ENCODE measurements around the gene PRKG2. TPM values are rescaled to one million over a fixed set of nuclear protein-coding genes. Genes with fewer than 3 reads are reported as not detected.

Gene PRKG2
- 0.22 TPM for polyA plus RNA-seq (2013, experiment 1 of 2)
- 0.40 TPM for polyA plus RNA-seq (2013, experiment 2 of 2)

GRCh38 chr4:81214881-81215868, at the start of gene PRKG2:
PRKG2 (minus strand) TSS chr4:81215222; CDS start chr4:81205047, 10,175 bp downstream.
- no peaks in the 10 kb centered on the region for H3K9me3 ChIP-seq (ENCODE audit: control insufficient read depth, low read length)
- H3K36me3 ChIP-seq (ENCODE audit: control insufficient read depth, insufficient read depth, low read length) = no peaks in the 10 kb centered on the region
- H3K4me3 ChIP-seq (ENCODE audit: extremely low read depth, insufficient read depth, low read length, poor library complexity, severe bottlenecking) = peak within 1 kb of the TSS; percentile 36
- peaks cover 8% of the 10 kb centered on the region for H3K4me1 ChIP-seq (ENCODE audit: control insufficient read depth, insufficient read depth, low read length, poor library complexity, severe bottlenecking)
- 0 to 1% methylated on average over 22 to 27 of the region's 75 CpGs for WGBS, 2 experiments (ENCODE audit: insufficient coverage in 2 of 2)
- no peak within 1 kb of the TSS for H3K27ac ChIP-seq (ENCODE audit: low read depth, low read length, severe bottlenecking)

- WGBS, 2 experiments (ENCODE audit: insufficient coverage in 2 of 2) = 72 to 84% methylated on average over 3 to 5 of the region's 10 CpGs
- Histone ChIP-seq H3K36me3 (ENCODE audit: control insufficient read depth, insufficient read depth, low read length) (no peaks in the 10 kb centered on the region), H3K4me1 (ENCODE audit: control insufficient read depth, insufficient read depth, low read length, poor library complexity, severe bottlenecking) (no peaks in the 10 kb centered on the region), H3K9me3 (ENCODE audit: control insufficient read depth, low read length) (no peaks in the 10 kb centered on the region), H3K4me3 (ENCODE audit: extremely low read depth, insufficient read depth, low read length, poor library complexity, severe bottlenecking) (no peak overlapping the region), H3K27ac (ENCODE audit: low read depth, low read length, severe bottlenecking) (no peak overlapping the region)
Observed at GRCh38 chr4:81260443-81261101, 45.5 kb upstream of the PRKG2 start.

- no peak overlapping the region for H3K4me3 ChIP-seq (ENCODE audit: extremely low read depth, insufficient read depth, low read length, poor library complexity, severe bottlenecking)
- no peak overlapping the region for H3K27ac ChIP-seq (ENCODE audit: low read depth, low read length, severe bottlenecking)
- no peaks in the 10 kb centered on the region for H3K4me1 ChIP-seq (ENCODE audit: control insufficient read depth, insufficient read depth, low read length, poor library complexity, severe bottlenecking)
- H3K9me3 ChIP-seq (ENCODE audit: control insufficient read depth, low read length) = no peaks in the 10 kb centered on the region
- H3K36me3 ChIP-seq (ENCODE audit: control insufficient read depth, insufficient read depth, low read length) = no peaks in the 10 kb centered on the region
Observed at GRCh38 chr4:81258841-81259550, 44.0 kb upstream of the PRKG2 start.

GRCh38 chr4:81257816-81258215, 42.8 kb upstream of the PRKG2 start:
- no peaks in the 10 kb centered on the region for H3K4me1 ChIP-seq (ENCODE audit: control insufficient read depth, insufficient read depth, low read length, poor library complexity, severe bottlenecking)
- H3K4me3 ChIP-seq (ENCODE audit: extremely low read depth, insufficient read depth, low read length, poor library complexity, severe bottlenecking) = no peak overlapping the region
- H3K27ac ChIP-seq (ENCODE audit: low read depth, low read length, severe bottlenecking) = no peak overlapping the region
- WGBS, 2 experiments (ENCODE audit: insufficient coverage in 2 of 2) = 83 to 88% methylated on average over 1 to 3 of the region's 3 CpGs
- no peaks in the 10 kb centered on the region for H3K36me3 ChIP-seq (ENCODE audit: control insufficient read depth, insufficient read depth, low read length)
- H3K9me3 ChIP-seq (ENCODE audit: control insufficient read depth, low read length) = no peaks in the 10 kb centered on the region

GRCh38 chr4:81257021-81257420, 42.0 kb upstream of the PRKG2 start:
- 83 to 100% methylated on average over 1 of the region's 1 CpG for WGBS, 2 experiments (ENCODE audit: insufficient coverage in 2 of 2)
- H3K27ac ChIP-seq (ENCODE audit: low read depth, low read length, severe bottlenecking) = no peak overlapping the region
- H3K9me3 ChIP-seq (ENCODE audit: control insufficient read depth, low read length) = no peaks in the 10 kb centered on the region
- no peak overlapping the region for H3K4me3 ChIP-seq (ENCODE audit: extremely low read depth, insufficient read depth, low read length, poor library complexity, severe bottlenecking)
- H3K4me1 ChIP-seq (ENCODE audit: control insufficient read depth, insufficient read depth, low read length, poor library complexity, severe bottlenecking) = no peaks in the 10 kb centered on the region
- no peaks in the 10 kb centered on the region for H3K36me3 ChIP-seq (ENCODE audit: control insufficient read depth, insufficient read depth, low read length)

GRCh38 chr4:81256059-81256970, 41.3 kb upstream of the PRKG2 start:
- WGBS, 2 experiments (ENCODE audit: insufficient coverage in 2 of 2) = 88 to 94% methylated on average over 4 of the region's 8 CpGs
- Histone ChIP-seq H3K4me1 (ENCODE audit: control insufficient read depth, insufficient read depth, low read length, poor library complexity, severe bottlenecking) (no peaks in the 10 kb centered on the region), H3K36me3 (ENCODE audit: control insufficient read depth, insufficient read depth, low read length) (no peaks in the 10 kb centered on the region), H3K27ac (ENCODE audit: low read depth, low read length, severe bottlenecking) (no peak overlapping the region), H3K9me3 (ENCODE audit: control insufficient read depth, low read length) (no peaks in the 10 kb centered on the region), H3K4me3 (ENCODE audit: extremely low read depth, insufficient read depth, low read length, poor library complexity, severe bottlenecking) (no peak overlapping the region)

- WGBS, 2 experiments (ENCODE audit: insufficient coverage in 2 of 2) = no CpG with 5 or more reads among the region's 1 CpG
- H3K4me3 ChIP-seq (ENCODE audit: extremely low read depth, insufficient read depth, low read length, poor library complexity, severe bottlenecking) = no peak overlapping the region
- no peaks in the 10 kb centered on the region for H3K4me1 ChIP-seq (ENCODE audit: control insufficient read depth, insufficient read depth, low read length, poor library complexity, severe bottlenecking)
- H3K27ac ChIP-seq (ENCODE audit: low read depth, low read length, severe bottlenecking) = no peak overlapping the region
- H3K9me3 ChIP-seq (ENCODE audit: control insufficient read depth, low read length) = no peaks in the 10 kb centered on the region
- H3K36me3 ChIP-seq (ENCODE audit: control insufficient read depth, insufficient read depth, low read length) = no peaks in the 10 kb centered on the region
Observed at GRCh38 chr4:81255524-81255923, 40.5 kb upstream of the PRKG2 start.

- Histone ChIP-seq H3K27ac (ENCODE audit: low read depth, low read length, severe bottlenecking) (no peak overlapping the region), H3K4me3 (ENCODE audit: extremely low read depth, insufficient read depth, low read length, poor library complexity, severe bottlenecking) (no peak overlapping the region), H3K9me3 (ENCODE audit: control insufficient read depth, low read length) (no peaks in the 10 kb centered on the region), H3K4me1 (ENCODE audit: control insufficient read depth, insufficient read depth, low read length, poor library complexity, severe bottlenecking) (no peaks in the 10 kb centered on the region), H3K36me3 (ENCODE audit: control insufficient read depth, insufficient read depth, low read length) (no peaks in the 10 kb centered on the region)
- WGBS, 2 experiments (ENCODE audit: insufficient coverage in 2 of 2) = no CpG with 5 or more reads among the region's 1 CpG
Observed at GRCh38 chr4:81250430-81250829, 35.4 kb upstream of the PRKG2 start.

- Histone ChIP-seq H3K4me1 (ENCODE audit: control insufficient read depth, insufficient read depth, low read length, poor library complexity, severe bottlenecking) (no peaks in the 10 kb centered on the region), H3K27ac (ENCODE audit: low read depth, low read length, severe bottlenecking) (no peak overlapping the region), H3K4me3 (ENCODE audit: extremely low read depth, insufficient read depth, low read length, poor library complexity, severe bottlenecking) (no peak overlapping the region), H3K36me3 (ENCODE audit: control insufficient read depth, insufficient read depth, low read length) (no peaks in the 10 kb centered on the region), H3K9me3 (ENCODE audit: control insufficient read depth, low read length) (no peaks in the 10 kb centered on the region)
- WGBS, 2 experiments (ENCODE audit: insufficient coverage in 2 of 2) = 67 to 100% methylated on average over 1 of the region's 3 CpGs
Observed at GRCh38 chr4:81245218-81246009, 30.4 kb upstream of the PRKG2 start.

All from mesodermal cell (in vitro differentiated cells).